GM19240 (cell line): ENCODE measurements around the gene DCAF16.
"Not testable (repeated sequence)": the region's sequence is repeated elsewhere in the genome, so short reads cannot be mapped to it uniquely, and the experiment has no call there.

Experiments
- DNase-seq: peaks from one replicate; pipeline ENCODE4 v3.0.0; 2011; ENCODE audit warnings: low spot score; ENCODE audit not compliant: insufficient read length

The DCAF16 gene

GRCh38 chr4:17810260-17811077, at the start of gene DCAF16, which contains the start of gene NCAPG:
Gene DCAF16 (minus strand): TSS chr4:17810757. CDS start chr4:17804141, 6,616 bp downstream.
Gene NCAPG (plus strand): TSS chr4:17810979. CDS start chr4:17811078, 99 bp downstream.
- peak; percentile 49 for DNase-seq

- no peak for DNase-seq
These were observed 49.3 kb upstream of the DCAF16 start for GRCh38 chr4:17859793-17860406.

- DNase-seq, result no peak
These were observed 43.5 kb upstream of the DCAF16 start for GRCh38 chr4:17854036-17854435.

GRCh38 chr4:17851959-17852358, 41.4 kb upstream of the DCAF16 start:
- DNase-seq, result no peak

GRCh38 chr4:17850295-17850694, 39.7 kb upstream of the DCAF16 start:
- not testable (repeated sequence) for DNase-seq

GRCh38 chr4:17846266-17846665, 35.7 kb upstream of the DCAF16 start:
- DNase-seq, result no peak

- no peak for DNase-seq
These were observed 13.5 kb upstream of the DCAF16 start for GRCh38 chr4:17823871-17824669.

- DNase-seq, result no peak
These were observed 6.5 kb upstream of the DCAF16 start for GRCh38 chr4:17817027-17817426.

- DNase-seq, result no peak
These were observed 5.6 kb upstream of the DCAF16 start for GRCh38 chr4:17816142-17816541.

GRCh38 chr4:17814140-17814539, 3.6 kb upstream of the DCAF16 start:
- DNase-seq, result no peak

- no peak for DNase-seq
These were observed 2.2 kb upstream of the DCAF16 start for GRCh38 chr4:17812801-17813200.

- DNase-seq, result no peak
These were observed 1.6 kb upstream of the DCAF16 start for GRCh38 chr4:17812125-17812524.

- DNase-seq, result no peak
These were observed 584 bp upstream of the DCAF16 start for GRCh38 chr4:17811078-17811603.

- DNase-seq, result no peak
These were observed 890 bp downstream of the DCAF16 start for GRCh38 chr4:17809667-17810066.

- no peak for DNase-seq
These were observed 3.1 kb downstream of the DCAF16 start for GRCh38 chr4:17807446-17807845.

- DNase-seq, result no peak
These were observed 4.9 kb downstream of the DCAF16 start for GRCh38 chr4:17805580-17806155.

GRCh38 chr4:17797808-17798207, 12.7 kb downstream of the DCAF16 start:
- DNase-seq, result no peak

- no peak for DNase-seq
These were observed 15.8 kb downstream of the DCAF16 start for GRCh38 chr4:17794730-17795129.

GRCh38 chr4:17788956-17789355, 21.6 kb downstream of the DCAF16 start:
- DNase-seq, result no peak

GRCh38 chr4:17787315-17787714, 23.2 kb downstream of the DCAF16 start:
- DNase-seq, result no peak

- no peak for DNase-seq
These were observed 24.0 kb downstream of the DCAF16 start for GRCh38 chr4:17786567-17786966.
